K562 (cell line): ENCODE measurements around the gene POMT1.

Experiments used
- CREB1 ChIP-seq, 2 experiments: sonication (generic) in 1 of 2; formaldehyde crosslinking in 1 of 2; IDR thresholded peaks; 2 replicates each; pipeline versions ENCODE4 v1.6.1 to v1.8.0; 2012 to 2022; ENCODE audit warnings: inconsistent platforms in 1 of 2, mild to moderate bottlenecking in 1 of 2, missing genetic modification reagents in 1 of 2, moderate library complexity in 1 of 2
- ELK1 ChIP-seq: sonication (generic); formaldehyde crosslinking; IDR thresholded peaks from 2 replicates; pipeline ENCODE4 v1.8.1; 2022; ENCODE audit warnings: missing genetic modification reagents
- NR4A1 ChIP-seq, 2 experiments: fragments of 250-450 bp in 1 of 2; fragments of 450-650 bp in 1 of 2; sonication (Bioruptor Pico) in 1 of 2; IDR thresholded peaks; 2 replicates each; pipeline versions ENCODE4 v1.4.0 to v1.6.1; 2016 to 2020; ENCODE audit warnings: mild to moderate bottlenecking in 2 of 2, missing compliant biosample characterization in 1 of 2, missing genetic modification characterization in 1 of 2, moderate library complexity in 1 of 2
- TARDBP ChIP-seq: fragments of 450-650 bp; IDR thresholded peaks from 2 replicates; pipeline ENCODE4 v1.6.1; 2016
- TF ChIP-seq, protein P1 (sequence below): fragments of 250-450 bp; sonication (Bioruptor Pico); IDR thresholded peaks from 2 replicates; pipeline ENCODE4 v1.8.0; 2021; ENCODE audit warnings: mild to moderate bottlenecking, moderate library complexity
- TF ChIP-seq, protein P2 (sequence below): fragments of 250-450 bp; sonication (Bioruptor Pico); IDR thresholded peaks from 2 replicates; pipeline ENCODE4 v1.4.0; 2020; ENCODE audit warnings: mild to moderate bottlenecking, moderate library complexity
- TF ChIP-seq, protein P3 (sequence below), 3 experiments: fragments of 200-800 bp in 1 of 3; fragments of 250-450 bp in 1 of 3; fragments of 450-650 bp in 1 of 3; sonication (Bioruptor Pico) in 1 of 3; sonication (Bioruptor generic) in 1 of 3; formaldehyde crosslinking in 1 of 3; IDR thresholded peaks; 2 replicates each; pipeline versions ENCODE4 v1.6.1 to v1.8.0; 2016 to 2022; ENCODE audit warnings: mild to moderate bottlenecking in 2 of 3, missing genetic modification characterization in 2 of 3, missing compliant biosample characterization in 1 of 3, moderate library complexity in 1 of 3
- TF ChIP-seq, protein P4 (sequence below): sonication (generic); formaldehyde crosslinking; IDR thresholded peaks from 2 replicates; pipeline ENCODE4 v1.9.0; 2022; ENCODE audit warnings: mild to moderate bottlenecking, missing genetic modification reagents
- TF ChIP-seq, protein P5 (sequence below), 2 experiments: fragments of 450-650 bp; formaldehyde crosslinking in 1 of 2; IDR thresholded peaks; 2 replicates each; pipeline versions ENCODE4 v1.4.0 to v1.6.1; 2014 to 2020; ENCODE audit warnings: mild to moderate bottlenecking in 2 of 2, borderline replicate concordance in 1 of 2, low read depth in 1 of 2
- TF ChIP-seq, protein P6 (sequence below), 3 experiments: IDR thresholded peaks in 2 of 3; conservative IDR thresholded peaks in 1 of 3; 2 replicates each; pipeline ENCODE4 v1.5.1; 2011 to 2012; ENCODE audit warnings: low read length in 3 of 3, mild to moderate bottlenecking in 3 of 3, control low read depth in 2 of 3, improper control_type of control experiment in 1 of 3, inconsistent platforms in 1 of 3, low read depth in 1 of 3, mixed read lengths in 1 of 3, moderate library complexity in 1 of 3; ENCODE audit not compliant: insufficient read depth in 2 of 3

- TF ChIP-seq, protein P1, sequence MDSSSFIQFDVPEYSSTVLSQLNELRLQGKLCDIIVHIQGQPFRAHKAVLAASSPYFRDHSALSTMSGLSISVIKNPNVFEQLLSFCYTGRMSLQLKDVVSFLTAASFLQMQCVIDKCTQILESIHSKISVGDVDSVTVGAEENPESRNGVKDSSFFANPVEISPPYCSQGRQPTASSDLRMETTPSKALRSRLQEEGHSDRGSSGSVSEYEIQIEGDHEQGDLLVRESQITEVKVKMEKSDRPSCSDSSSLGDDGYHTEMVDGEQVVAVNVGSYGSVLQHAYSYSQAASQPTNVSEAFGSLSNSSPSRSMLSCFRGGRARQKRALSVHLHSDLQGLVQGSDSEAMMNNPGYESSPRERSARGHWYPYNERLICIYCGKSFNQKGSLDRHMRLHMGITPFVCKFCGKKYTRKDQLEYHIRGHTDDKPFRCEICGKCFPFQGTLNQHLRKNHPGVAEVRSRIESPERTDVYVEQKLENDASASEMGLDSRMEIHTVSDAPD = no peak
- TF ChIP-seq, protein P2, sequence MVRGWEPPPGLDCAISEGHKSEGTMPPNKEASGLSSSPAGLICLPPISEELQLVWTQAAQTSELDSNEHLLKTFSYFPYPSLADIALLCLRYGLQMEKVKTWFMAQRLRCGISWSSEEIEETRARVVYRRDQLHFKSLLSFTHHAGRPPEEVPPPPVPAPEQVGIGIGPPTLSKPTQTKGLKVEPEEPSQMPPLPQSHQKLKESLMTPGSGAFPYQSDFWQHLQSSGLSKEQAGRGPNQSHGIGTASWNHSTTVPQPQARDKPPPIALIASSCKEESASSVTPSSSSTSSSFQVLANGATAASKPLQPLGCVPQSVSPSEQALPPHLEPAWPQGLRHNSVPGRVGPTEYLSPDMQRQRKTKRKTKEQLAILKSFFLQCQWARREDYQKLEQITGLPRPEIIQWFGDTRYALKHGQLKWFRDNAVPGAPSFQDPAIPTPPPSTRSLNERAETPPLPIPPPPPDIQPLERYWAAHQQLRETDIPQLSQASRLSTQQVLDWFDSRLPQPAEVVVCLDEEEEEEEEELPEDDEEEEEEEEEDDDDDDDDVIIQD (CRISPR knock-in tag) = no peak
- TF ChIP-seq ELK1 (CRISPR knock-in tag) = no peak
- TF ChIP-seq, protein P3, sequence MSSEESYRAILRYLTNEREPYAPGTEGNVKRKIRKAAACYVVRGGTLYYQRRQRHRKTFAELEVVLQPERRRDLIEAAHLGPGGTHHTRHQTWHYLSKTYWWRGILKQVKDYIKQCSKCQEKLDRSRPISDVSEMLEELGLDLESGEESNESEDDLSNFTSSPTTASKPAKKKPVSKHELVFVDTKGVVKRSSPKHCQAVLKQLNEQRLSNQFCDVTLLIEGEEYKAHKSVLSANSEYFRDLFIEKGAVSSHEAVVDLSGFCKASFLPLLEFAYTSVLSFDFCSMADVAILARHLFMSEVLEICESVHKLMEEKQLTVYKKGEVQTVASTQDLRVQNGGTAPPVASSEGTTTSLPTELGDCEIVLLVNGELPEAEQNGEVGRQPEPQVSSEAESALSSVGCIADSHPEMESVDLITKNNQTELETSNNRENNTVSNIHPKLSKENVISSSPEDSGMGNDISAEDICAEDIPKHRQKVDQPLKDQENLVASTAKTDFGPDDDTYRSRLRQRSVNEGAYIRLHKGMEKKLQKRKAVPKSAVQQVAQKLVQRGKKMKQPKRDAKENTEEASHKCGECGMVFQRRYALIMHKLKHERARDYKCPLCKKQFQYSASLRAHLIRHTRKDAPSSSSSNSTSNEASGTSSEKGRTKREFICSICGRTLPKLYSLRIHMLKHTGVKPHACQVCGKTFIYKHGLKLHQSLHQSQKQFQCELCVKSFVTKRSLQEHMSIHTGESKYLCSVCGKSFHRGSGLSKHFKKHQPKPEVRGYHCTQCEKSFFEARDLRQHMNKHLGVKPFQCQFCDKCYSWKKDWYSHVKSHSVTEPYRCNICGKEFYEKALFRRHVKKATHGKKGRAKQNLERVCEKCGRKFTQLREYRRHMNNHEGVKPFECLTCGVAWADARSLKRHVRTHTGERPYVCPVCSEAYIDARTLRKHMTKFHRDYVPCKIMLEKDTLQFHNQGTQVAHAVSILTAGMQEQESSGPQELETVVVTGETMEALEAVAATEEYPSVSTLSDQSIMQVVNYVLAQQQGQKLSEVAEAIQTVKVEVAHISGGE (CRISPR knock-in tag; IDR thresholded peaks at IDR 0.05) = no peak
- TF ChIP-seq, protein P4, sequence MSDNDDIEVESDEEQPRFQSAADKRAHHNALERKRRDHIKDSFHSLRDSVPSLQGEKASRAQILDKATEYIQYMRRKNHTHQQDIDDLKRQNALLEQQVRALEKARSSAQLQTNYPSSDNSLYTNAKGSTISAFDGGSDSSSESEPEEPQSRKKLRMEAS (CRISPR knock-in tag) = no peak
- no peak for TF ChIP-seq TARDBP
- TF ChIP-seq CREB1 (IDR thresholded peaks at IDR 0.05) = no peak
- no peak for TF ChIP-seq CREB1 (CRISPR knock-in tag; IDR thresholded peaks at IDR 0.05)
- TF ChIP-seq, protein P5, sequence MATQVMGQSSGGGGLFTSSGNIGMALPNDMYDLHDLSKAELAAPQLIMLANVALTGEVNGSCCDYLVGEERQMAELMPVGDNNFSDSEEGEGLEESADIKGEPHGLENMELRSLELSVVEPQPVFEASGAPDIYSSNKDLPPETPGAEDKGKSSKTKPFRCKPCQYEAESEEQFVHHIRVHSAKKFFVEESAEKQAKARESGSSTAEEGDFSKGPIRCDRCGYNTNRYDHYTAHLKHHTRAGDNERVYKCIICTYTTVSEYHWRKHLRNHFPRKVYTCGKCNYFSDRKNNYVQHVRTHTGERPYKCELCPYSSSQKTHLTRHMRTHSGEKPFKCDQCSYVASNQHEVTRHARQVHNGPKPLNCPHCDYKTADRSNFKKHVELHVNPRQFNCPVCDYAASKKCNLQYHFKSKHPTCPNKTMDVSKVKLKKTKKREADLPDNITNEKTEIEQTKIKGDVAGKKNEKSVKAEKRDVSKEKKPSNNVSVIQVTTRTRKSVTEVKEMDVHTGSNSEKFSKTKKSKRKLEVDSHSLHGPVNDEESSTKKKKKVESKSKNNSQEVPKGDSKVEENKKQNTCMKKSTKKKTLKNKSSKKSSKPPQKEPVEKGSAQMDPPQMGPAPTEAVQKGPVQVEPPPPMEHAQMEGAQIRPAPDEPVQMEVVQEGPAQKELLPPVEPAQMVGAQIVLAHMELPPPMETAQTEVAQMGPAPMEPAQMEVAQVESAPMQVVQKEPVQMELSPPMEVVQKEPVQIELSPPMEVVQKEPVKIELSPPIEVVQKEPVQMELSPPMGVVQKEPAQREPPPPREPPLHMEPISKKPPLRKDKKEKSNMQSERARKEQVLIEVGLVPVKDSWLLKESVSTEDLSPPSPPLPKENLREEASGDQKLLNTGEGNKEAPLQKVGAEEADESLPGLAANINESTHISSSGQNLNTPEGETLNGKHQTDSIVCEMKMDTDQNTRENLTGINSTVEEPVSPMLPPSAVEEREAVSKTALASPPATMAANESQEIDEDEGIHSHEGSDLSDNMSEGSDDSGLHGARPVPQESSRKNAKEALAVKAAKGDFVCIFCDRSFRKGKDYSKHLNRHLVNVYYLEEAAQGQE (IDR thresholded peaks at IDR 0.05; ENCODE audit: borderline replicate concordance) = no peak
- TF ChIP-seq, protein P5 (CRISPR knock-in tag; IDR thresholded peaks at IDR 0.05; ENCODE audit: low read depth) = no peak
- TF ChIP-seq, protein P6, sequence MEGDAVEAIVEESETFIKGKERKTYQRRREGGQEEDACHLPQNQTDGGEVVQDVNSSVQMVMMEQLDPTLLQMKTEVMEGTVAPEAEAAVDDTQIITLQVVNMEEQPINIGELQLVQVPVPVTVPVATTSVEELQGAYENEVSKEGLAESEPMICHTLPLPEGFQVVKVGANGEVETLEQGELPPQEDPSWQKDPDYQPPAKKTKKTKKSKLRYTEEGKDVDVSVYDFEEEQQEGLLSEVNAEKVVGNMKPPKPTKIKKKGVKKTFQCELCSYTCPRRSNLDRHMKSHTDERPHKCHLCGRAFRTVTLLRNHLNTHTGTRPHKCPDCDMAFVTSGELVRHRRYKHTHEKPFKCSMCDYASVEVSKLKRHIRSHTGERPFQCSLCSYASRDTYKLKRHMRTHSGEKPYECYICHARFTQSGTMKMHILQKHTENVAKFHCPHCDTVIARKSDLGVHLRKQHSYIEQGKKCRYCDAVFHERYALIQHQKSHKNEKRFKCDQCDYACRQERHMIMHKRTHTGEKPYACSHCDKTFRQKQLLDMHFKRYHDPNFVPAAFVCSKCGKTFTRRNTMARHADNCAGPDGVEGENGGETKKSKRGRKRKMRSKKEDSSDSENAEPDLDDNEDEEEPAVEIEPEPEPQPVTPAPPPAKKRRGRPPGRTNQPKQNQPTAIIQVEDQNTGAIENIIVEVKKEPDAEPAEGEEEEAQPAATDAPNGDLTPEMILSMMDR (IDR thresholded peaks at IDR 0.05 in 2 of 3, conservative IDR thresholded peaks at IDR 0.05 in 1 of 3; ENCODE audit: insufficient read depth in 2 of 3, low read depth in 1 of 3, low read length in 3 of 3) = no peak
- TF ChIP-seq NR4A1 (CRISPR knock-in tag; IDR thresholded peaks at IDR 0.05) = no peak
- TF ChIP-seq NR4A1 (tag; IDR thresholded peaks at IDR 0.05) = no peak
Observed at GRCh38 chr9:131518553-131518952, 15.8 kb downstream of the POMT1 start.
